Suprapubic skin (tissue), 3 donors: Measurements from ENCODE around the gene PARP14.
"Not testable (repeated sequence)": the region's sequence is repeated elsewhere in the genome, so short reads cannot be mapped to it uniquely, and the experiment has no call there.

ENCODE experiments used
- EP300 ChIP-seq: sonication (generic); formaldehyde crosslinking; IDR thresholded peaks from one replicate; pipeline ENCODE4 v1.6.1; 2017; ENCODE audit warnings: antibody characterized with exemption
- POLR2A ChIP-seq, 2 donors: fragments of 450-650 bp; IDR thresholded peaks; one replicate each; pipeline ENCODE4 v1.6.1; 2017; ENCODE audit warnings: antibody characterized with exemption in 2 of 2, mild to moderate bottlenecking in 2 of 2, moderate library complexity in 2 of 2
- TF ChIP-seq, protein P1 (sequence below), 2 donors: fragments of 200-600 bp in 1 of 2; fragments of 450-650 bp in 1 of 2; sonication (generic) in 1 of 2; IDR thresholded peaks; one replicate each; pipeline ENCODE4 v1.5.1; 2016 to 2019; ENCODE audit warnings: antibody characterized with exemption in 2 of 2, mild to moderate bottlenecking in 1 of 2, moderate library complexity in 1 of 2

DNA sequence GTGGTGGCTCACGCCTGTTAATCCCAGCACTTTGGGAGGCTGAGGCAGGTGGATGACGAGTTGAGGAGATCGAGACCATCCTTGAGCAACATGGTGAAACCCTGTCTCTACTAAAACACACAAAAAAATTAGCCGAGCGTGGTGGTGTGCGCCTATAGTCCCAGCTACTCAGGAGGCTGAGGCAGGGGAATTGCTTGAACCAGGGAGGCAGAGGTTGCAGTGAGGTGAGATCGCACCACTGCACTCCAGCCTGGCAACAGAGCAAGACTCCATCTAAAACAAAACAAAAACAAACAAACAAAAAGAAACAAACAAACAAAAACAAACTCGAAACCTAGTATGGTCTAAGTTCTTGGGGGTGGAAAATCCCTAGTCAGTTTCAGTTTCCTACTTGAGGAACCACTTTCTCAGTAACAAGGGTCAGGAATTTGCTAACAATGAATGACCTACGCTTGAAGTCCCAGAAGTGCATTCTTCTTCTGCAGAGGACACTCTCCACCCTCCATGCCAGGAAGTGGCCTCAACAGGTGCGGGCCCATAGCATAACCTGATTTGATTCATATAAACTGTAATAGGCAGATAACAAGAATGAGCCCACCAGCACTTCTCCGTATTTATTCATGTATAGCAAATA, 2.3 kb downstream of the PARP14 start:
- TF ChIP-seq, protein P1, sequence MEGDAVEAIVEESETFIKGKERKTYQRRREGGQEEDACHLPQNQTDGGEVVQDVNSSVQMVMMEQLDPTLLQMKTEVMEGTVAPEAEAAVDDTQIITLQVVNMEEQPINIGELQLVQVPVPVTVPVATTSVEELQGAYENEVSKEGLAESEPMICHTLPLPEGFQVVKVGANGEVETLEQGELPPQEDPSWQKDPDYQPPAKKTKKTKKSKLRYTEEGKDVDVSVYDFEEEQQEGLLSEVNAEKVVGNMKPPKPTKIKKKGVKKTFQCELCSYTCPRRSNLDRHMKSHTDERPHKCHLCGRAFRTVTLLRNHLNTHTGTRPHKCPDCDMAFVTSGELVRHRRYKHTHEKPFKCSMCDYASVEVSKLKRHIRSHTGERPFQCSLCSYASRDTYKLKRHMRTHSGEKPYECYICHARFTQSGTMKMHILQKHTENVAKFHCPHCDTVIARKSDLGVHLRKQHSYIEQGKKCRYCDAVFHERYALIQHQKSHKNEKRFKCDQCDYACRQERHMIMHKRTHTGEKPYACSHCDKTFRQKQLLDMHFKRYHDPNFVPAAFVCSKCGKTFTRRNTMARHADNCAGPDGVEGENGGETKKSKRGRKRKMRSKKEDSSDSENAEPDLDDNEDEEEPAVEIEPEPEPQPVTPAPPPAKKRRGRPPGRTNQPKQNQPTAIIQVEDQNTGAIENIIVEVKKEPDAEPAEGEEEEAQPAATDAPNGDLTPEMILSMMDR (IDR thresholded peaks at IDR 0.05) = not testable (repeated sequence)
- TF ChIP-seq EP300; POLR2A (IDR thresholded peaks at IDR 0.05): not testable (repeated sequence)
